C4-2B (cell line): ENCODE data around the gene SIN3A.

Experiments
- CTCF ChIP-seq: fragments of 450-650 bp; conservative IDR thresholded peaks from 2 replicates; pipeline ENCODE4 v1.5.1; 2017; ENCODE audit warnings: mild to moderate bottlenecking
- ZFX ChIP-seq: fragments of 450-650 bp; IDR thresholded peaks from 2 replicates; pipeline ENCODE4 v1.6.1; 2017

DNA sequence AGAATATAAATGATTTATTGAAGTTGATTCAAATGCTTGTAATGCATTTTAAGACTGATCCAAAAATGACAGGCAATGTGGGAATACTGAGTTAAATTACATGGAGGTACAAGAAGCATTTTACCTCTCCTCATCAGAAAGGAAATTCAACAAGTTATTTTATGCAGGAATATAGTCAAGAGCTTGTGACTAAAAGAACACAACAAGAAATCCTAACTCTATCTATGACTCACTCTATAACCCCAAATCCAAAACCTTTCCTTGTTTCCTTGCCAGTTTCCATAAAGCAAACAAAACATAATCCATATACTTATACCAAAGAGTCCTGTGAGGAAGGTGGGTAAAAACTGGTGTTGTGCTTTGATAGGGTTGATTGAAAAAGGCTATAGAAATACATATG lies 30.8 kb downstream of the SIN3A start:
- TF ChIP-seq CTCF: no peak
- TF ChIP-seq ZFX: no peak
